ENCODE data around the gene ENTPD1.
A peak's percentile ranks its signal among the peaks of the same experiment; 100 is the strongest.

ENTPD1 gene

DNA sequence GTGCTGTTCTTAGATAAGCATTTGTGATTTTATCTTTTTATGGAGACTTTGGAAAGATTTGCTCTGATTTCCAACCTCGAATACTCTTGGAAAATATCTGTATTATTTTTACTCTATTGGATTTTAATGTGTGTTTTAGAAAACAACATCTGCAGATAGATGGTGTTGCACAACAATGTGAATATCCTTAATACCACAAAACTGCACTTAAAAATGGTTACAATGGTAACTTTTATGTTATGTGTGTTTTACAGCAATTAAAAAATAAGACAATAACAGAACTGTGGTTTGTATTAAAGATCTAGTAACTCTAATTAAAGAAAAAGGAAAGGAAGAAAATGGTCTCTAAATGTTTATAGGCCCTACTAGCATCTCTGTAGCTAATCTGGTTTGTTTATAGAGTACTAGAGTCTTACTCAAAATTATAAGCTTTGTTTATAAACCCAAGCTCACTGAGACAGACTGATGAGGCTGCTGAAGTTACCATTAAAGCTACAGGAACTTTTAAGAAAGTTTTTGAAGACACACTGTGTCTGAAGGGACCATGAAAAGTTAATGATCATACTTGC lies 77.2 kb downstream of the ENTPD1 start:
- no peak for DNase-seq

GRCh38 chr10:95834406-95834805 lies 78.4 kb downstream of the ENTPD1 start:
- DNase-seq = no peak

GRCh38 chr10:95835149-95835860 lies 79.3 kb downstream of the ENTPD1 start:
- no peak for DNase-seq

DNA sequence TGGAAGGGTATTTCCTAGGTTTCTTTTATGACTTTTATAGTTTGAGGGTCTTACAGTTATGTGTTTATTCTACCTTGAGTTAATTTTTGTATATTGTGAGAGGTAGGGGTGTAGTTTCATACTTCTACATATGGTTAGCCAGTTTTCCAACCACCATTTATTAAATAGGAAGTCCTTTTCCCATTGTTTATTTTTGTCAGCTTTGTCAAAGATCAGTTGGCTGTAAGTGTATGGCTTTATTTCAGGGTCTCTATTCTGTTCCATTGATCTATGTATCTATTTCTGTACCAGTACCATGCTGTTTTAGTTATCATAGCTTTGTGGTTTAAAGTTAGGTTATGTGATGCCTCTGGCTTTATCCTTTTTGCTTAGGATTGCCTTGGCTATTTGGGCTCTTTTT lies 79.9 kb downstream of the ENTPD1 start:
- no peak for DNase-seq

GRCh38 chr10:95836610-95837355 lies 80.8 kb downstream of the ENTPD1 start:
- DNase-seq = no peak

DNA sequence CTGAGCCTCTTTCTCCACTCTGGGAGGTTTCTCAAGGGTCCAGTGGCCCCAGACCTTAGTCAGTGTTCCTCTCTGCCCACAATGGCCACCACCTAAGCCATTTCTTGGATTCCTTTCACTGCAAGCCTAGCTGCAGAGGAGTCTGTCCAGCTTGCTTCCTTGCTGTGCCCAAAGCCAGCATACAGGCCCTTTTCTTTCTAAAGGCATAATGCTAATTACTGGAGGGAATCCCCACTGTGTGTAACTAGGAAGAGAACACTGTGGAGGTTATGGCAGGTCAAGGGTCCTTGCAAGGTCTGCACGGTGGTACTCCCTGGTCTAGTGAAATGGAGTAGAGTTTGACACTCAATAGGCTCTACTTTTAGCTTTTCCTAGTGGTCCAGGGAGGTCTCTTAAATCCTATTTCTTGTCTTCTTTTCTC lies 81.4 kb downstream of the ENTPD1 start:
- DNase-seq = no peak

DNA sequence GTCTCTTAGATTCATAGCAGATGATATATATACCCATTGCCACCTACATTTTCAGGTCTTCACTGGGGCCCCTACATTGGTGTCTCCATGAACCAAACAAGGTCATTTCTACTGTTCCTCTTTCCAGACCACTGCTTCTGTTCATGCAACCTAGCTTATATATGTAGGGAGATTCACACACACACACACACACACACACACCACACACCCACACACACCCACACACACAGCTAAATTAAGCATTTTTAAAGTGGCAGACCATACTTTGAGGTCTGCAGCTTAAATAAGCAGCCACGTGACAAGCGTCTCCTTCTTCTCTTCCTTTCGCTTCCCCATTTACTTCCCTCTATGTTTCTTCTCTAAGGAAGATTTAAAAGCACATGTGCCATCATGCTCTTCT lies 81.8 kb downstream of the ENTPD1 start:
- DNase-seq = no peak

- no peak for DNase-seq
Observed at GRCh38 chr10:95840121-95840520, 84.2 kb downstream of the ENTPD1 start.

GRCh38 chr10:95840681-95841080 lies 84.7 kb downstream of the ENTPD1 start:
- no peak for DNase-seq

DNA sequence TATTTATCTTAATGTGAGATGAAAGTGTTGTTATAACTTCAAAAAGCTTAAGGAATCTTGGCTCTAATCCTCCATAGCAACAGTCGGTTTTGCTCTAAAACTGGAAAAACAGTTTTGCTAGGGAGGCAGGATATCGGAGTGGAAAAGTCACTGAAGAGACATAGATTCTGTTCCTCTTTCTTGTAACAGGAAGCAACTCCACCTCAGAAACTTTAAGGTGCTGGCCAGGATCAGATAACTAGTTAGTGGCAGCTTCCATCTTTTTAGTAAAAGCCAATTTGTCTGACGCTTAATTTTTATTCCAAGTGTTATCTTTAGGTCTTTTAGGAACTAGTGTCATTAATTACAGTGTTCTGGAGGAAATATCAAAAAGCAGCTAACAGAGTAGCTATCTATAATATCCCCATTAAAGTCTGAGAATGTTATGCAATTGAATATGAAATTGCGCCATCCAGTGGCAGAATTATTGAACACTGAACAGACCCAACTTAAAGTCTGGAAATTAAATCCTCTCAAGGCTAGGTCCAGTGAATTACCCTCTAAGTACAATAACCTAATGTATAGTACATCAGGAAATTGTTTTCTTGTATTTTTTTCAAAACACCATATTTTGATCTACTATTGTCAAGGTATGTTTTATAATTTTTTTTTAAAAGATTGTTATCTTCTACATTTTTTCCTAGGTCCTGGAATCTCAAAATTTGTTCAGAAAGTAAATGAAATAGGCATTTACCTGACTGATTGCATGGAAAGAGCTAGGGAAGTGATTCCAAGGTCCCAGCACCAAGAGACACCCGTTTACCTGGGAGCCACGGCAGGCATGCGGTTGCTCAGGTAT lies 85.9 kb downstream of the ENTPD1 start:
- DNase-seq = peak; percentile 66

- DNase-seq = no peak
Observed at GRCh38 chr10:95845411-95845810, 89.4 kb downstream of the ENTPD1 start.

DNA sequence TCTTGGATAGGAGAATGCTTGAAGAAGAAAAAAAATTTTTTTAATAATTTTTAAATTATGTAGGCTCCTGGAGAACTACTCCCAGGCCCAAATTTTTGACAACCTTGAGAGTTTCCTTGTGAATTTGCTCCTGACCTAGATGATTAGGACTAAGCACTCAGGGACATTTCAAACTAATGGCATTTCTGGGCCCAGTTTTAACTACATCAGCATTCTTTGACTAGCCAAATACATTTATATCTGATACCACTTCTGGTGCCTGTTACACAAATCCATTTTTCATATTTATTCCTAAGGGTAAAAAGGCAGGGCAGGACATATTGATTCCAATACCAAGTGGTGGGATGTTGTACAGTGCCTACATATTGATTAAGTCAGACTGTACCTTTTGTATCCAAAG lies 91.0 kb downstream of the ENTPD1 start:
- no peak for DNase-seq

DNA sequence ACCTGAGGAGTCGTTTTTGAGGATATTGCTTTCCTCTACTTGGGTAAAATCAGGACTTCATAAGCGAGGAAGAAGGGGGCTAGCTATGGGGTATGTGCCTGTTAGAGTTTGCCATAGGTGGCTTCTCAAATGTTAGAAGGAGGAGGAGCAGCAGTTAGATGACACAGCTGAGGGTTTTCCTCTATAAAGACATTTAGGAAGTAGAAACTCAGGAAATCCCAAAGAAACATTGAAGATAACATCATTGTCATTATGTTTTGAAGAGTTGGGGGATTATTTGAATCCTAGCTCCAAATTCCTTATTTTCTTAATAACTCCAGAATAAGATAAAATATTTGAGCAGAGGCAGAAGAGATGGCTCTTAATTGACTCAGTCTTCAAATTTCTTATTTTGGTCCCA lies 92.9 kb downstream of the ENTPD1 start:
- no peak for DNase-seq

DNA sequence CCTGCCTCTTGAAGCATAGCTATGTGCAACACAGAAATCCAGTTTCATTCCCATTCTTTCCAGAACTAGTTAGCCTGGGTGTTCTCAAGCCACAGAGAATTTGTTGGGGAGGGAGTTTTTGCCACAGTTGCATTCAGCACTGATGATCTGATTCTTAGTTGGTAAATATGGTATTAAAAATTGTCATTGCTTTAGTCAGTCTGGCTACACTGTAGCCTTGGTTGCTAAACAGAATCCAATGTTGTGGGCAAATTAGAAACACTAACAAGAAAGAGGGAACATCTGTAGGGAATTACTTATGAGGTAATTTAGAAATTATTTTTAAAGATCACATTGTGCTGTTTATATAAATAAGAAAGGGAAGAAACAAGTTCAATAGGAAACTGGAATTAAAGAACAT lies 94.8 kb downstream of the ENTPD1 start:
- DNase-seq = no peak

- no peak for DNase-seq
Observed at GRCh38 chr10:95860166-95860940, 104.4 kb downstream of the ENTPD1 start.

DNA sequence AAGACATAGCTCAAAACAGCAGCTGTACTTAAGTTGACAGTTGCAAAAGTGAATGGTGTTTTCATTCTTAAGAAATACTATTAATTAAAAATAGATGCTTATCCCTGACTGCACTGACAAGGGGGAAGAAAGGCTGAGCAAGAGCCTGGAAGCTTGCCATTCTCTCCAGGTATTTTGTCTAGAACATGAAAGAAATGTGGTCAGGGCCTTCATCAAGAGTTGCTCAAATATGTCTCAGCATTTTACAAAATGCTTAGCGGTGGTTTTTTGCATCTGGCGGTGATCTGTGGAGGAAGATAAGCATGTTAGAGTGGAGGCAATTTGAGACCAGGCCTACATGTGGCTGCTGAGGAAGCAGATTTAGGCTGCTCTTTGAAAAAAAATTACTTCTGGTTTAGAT lies 105.4 kb downstream of the ENTPD1 start:
- no peak for DNase-seq

DNA sequence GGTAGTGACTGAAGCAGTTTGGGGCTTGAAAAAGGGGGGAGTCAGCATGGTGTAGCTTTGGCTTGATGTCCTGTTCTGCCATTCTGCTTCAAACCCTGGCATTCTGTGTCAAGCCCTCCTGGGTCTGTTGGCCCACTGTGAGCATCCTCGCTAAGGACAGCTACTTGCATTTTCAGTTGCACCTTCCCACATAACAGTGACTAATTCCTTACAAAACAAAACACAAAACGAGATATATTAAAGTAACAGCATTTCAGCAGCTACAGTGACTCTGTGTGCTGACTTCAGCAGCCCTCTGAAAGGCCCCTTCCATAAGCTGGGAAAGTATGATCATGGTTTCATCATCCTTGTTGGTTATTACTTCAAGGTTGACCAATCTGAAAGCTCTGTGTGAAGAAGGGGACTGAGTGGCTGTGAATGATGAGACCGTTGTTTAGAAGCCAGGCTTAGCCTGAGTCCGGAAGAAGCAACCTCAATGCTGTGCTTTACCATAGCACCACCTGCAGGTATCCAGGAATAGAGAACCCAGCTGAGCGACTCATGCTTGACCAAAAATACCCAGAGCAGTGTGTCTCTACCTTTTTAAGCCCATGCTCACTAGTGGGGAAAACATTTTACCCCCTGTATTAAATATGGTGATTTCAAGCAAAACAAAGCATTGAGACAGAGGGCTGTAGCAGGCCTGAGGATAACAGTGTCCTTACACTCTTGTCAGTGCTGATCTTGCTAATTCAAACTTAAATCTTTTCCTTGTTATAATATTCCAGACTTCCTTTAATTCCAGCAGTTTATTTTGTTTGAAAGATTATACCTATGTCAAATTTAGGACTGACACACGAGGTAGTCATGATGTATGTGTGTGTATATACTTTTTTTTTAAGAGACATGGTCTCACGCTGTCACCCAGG lies 109.2 kb downstream of the ENTPD1 start:
- DNase-seq = peak; percentile 45

- no peak for DNase-seq
Observed at GRCh38 chr10:95865814-95866466, 110.0 kb downstream of the ENTPD1 start.

DNA sequence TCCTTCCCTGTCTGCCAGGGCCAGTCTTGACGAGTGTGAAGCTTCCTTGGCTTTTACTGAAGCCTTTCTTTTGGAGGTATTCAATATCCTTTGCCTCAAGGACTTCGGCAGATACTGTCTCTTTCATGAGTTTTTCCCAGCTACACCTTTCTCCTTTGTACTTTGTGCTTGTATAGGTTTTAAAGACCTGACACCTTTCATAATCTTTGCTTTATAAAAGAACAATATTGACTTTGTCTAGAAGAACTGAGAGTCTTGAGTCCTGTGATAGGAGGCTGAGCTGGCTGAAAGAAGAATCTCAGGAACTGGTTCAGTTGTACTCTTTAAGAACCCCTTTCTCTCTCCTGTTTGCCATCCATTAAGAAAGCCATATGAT lies 110.5 kb downstream of the ENTPD1 start:
- DNase-seq = no peak

DNA sequence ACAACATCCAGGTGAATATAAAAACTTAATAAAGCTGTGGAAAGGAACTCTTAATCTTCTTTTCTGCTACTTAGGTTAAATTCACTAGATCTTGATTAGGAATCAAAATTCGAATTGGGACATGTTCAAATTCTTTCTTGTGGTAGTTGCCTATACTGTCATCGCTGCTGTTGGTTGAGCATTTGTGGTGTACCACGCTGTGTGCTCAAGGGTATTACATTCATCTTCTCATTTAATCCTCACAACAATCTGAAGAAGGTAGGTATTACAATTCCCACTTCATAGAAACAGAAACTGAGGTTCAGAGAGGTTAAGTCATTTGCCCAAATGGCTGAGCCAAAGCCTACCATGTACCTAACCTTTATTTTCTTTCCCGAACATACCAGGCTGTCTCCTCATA lies 111.9 kb downstream of the ENTPD1 start:
- DNase-seq = no peak

- no peak for DNase-seq
Observed at GRCh38 chr10:95872158-95872711, 116.3 kb downstream of the ENTPD1 start.
